ENCODE results near the gene PIP5K1B.

The PIP5K1B gene

GRCh38 chr9:68842568-68842967, 137.5 kb downstream of the PIP5K1B start:
- DNase-seq: no peak

GRCh38 chr9:68843239-68843638, 138.2 kb downstream of the PIP5K1B start:
- DNase-seq: no peak
- in situ Hi-C loops (cut with HindIII; ENCODE audit: low pct_ligation_motif_present, low sequenced_read_pairs): no loop called here
- Histone ChIP-seq H3K27ac (no peak overlapping the region), H3K36me3 (replicated peaks) (no peaks in the 10 kb centered on the region), H3K4me3 (ENCODE audit: low read depth, low read length) (no peak overlapping the region), H3K27me3 (replicated peaks) (no peaks in the 10 kb centered on the region)
- TF ChIP-seq, protein P1, sequence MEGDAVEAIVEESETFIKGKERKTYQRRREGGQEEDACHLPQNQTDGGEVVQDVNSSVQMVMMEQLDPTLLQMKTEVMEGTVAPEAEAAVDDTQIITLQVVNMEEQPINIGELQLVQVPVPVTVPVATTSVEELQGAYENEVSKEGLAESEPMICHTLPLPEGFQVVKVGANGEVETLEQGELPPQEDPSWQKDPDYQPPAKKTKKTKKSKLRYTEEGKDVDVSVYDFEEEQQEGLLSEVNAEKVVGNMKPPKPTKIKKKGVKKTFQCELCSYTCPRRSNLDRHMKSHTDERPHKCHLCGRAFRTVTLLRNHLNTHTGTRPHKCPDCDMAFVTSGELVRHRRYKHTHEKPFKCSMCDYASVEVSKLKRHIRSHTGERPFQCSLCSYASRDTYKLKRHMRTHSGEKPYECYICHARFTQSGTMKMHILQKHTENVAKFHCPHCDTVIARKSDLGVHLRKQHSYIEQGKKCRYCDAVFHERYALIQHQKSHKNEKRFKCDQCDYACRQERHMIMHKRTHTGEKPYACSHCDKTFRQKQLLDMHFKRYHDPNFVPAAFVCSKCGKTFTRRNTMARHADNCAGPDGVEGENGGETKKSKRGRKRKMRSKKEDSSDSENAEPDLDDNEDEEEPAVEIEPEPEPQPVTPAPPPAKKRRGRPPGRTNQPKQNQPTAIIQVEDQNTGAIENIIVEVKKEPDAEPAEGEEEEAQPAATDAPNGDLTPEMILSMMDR (IDR thresholded peaks at IDR 0.05; ENCODE audit: low read depth, low read length, missing control alignments): no peak

More at GRCh38 chr9:68842568-68842967, 137.5 kb downstream of the PIP5K1B start:
- Histone ChIP-seq H3K36me3 (replicated peaks) (no peaks in the 10 kb centered on the region), H3K27me3 (replicated peaks) (no peaks in the 10 kb centered on the region), H3K4me3 (ENCODE audit: low read depth, low read length) (no peak overlapping the region), H3K27ac (no peak overlapping the region)
- TF ChIP-seq, protein P1 (IDR thresholded peaks at IDR 0.05; ENCODE audit: low read depth, low read length, missing control alignments): no peak
- in situ Hi-C loops (cut with HindIII; ENCODE audit: low pct_ligation_motif_present, low sequenced_read_pairs): no loop called here

GRCh38 chr9:68844157-68844556, 139.1 kb downstream of the PIP5K1B start:
- in situ Hi-C loops (cut with HindIII; ENCODE audit: low pct_ligation_motif_present, low sequenced_read_pairs): no loop called here
- TF ChIP-seq, protein P1 (IDR thresholded peaks at IDR 0.05; ENCODE audit: low read depth, low read length, missing control alignments): no peak
- no peak overlapping the region for H3K4me3 ChIP-seq (ENCODE audit: low read depth, low read length)

DNA sequence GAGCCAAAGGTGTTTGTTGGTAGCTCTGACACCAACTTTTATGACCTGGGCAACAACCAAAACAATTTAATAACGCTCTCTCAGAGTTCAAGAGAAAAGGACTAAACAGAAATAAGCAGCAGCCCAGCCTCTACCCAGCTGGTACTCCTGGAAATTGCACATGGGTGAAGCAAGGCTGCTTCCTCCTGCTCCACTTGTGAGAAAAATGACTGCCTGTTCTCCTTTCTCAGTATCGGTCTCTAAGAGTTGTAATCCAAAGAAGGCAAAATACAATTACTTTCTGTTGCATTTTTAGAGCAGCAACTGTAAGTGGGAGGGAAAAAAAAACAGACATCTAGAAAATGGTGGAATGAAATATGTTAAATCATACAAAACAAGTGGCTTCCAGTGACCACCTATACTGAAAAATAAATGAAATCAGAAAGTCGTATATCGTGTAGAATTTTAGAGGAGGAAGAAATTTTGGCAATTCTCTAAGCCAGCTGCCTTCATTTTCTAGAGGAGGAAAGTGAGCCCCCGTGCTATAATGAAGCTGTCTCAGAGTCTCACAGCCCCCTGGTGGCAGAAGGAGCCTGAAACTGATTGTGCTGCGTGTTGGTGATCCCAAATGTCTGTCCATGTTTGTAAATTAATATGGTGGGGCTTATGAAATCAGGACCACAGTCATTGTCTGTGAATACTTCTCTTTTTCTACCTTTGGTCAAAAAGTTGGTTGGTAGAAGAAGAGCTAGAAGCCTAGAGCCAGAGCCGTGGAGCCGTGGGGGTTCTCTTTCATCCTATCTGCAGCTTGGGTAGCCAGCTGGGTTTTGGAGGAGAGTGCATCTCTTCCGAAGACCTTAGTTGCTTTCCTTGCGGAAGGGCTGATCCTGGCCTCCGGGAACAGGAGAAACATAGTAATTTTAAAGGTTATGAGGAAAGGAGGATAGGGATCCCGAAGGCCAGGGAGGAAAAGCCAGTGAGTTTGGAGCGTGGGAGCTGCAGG, 139.9 kb downstream of the PIP5K1B start:
- in situ Hi-C loops (cut with HindIII; ENCODE audit: low pct_ligation_motif_present, low sequenced_read_pairs): no loop called here
- no peak overlapping the region for H3K27ac ChIP-seq
- H3K36me3 ChIP-seq (replicated peaks): no peaks in the 10 kb centered on the region
- DNase-seq: peak; percentile 31
- TF ChIP-seq, protein P1 (IDR thresholded peaks at IDR 0.05; ENCODE audit: low read depth, low read length, missing control alignments): peak; percentile 66
- no peaks in the 10 kb centered on the region for H3K27me3 ChIP-seq (replicated peaks)
- H3K4me3 ChIP-seq (ENCODE audit: low read depth, low read length): no peak overlapping the region

More at GRCh38 chr9:68844157-68844556, 139.1 kb downstream of the PIP5K1B start:
- no peak for DNase-seq
- no peak overlapping the region for H3K27ac ChIP-seq
- H3K36me3 ChIP-seq (replicated peaks): no peaks in the 10 kb centered on the region
- no peaks in the 10 kb centered on the region for H3K27me3 ChIP-seq (replicated peaks)

DNA sequence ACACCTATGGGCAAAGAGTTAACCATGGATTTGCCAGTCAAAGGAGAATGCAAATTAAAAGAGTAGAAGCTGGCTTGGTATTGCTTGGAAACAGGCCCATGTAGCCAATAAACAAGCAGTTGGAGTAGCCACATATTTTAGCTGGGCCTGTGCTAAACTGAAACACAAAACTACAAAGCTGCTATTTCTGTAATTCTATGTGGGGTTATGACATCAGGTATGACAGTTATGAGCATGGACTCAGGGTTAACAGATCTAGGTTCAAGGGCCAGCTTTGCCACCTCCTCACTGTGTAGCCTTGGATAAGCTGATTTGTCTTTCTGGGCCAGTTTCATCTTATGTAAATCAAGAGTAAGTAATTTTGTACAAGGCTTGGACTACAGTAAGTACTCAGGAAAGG, 142.7 kb downstream of the PIP5K1B start:
- in situ Hi-C loops (cut with HindIII; ENCODE audit: low pct_ligation_motif_present, low sequenced_read_pairs): no loop called here
- Histone ChIP-seq H3K27me3 (replicated peaks) (no peaks in the 10 kb centered on the region), H3K27ac (no peak overlapping the region), H3K4me3 (ENCODE audit: low read depth, low read length) (no peak overlapping the region), H3K36me3 (replicated peaks) (no peaks in the 10 kb centered on the region)
- TF ChIP-seq, protein P1 (IDR thresholded peaks at IDR 0.05; ENCODE audit: low read depth, low read length, missing control alignments): no peak
- no peak for DNase-seq
